Stimulated activated effector memory CD8-positive, alpha-beta T cell treated with anti-CD3 and anti-CD28 coated beads, Interleukin-12 subunit alpha, Interleukin-12 subunit beta, amount 100 ng/mL, for 72 hours (primary cell): ENCODE data around the gene CMIP.

Experiments used
- ATAC-seq: fragments of 150-1000 bp; cut with Tn5 transposase; 2 replicates; pipeline ENCODE4 v1.10.0; 2021
- DNase-seq, 2 donors: peaks; one replicate each; pipeline ENCODE4 v3.0.0; 2021 to 2022; ENCODE audit warnings: low spot score in 2 of 2
- H3K27ac Mint-ChIP-seq: one replicate; pipeline ENCODE4 v1.8.0; 2022; ENCODE audit warnings: mild to moderate bottlenecking, mixed read lengths
- H3K36me3 Mint-ChIP-seq: one replicate; pipeline ENCODE4 v1.8.0; 2022; ENCODE audit warnings: mild to moderate bottlenecking, mixed read lengths
- H3K4me1 Mint-ChIP-seq: one replicate; pipeline ENCODE4 v1.8.0; 2022; ENCODE audit warnings: mixed read lengths
- H3K4me3 Mint-ChIP-seq: one replicate; pipeline ENCODE4 v1.8.0; 2022; ENCODE audit warnings: mild to moderate bottlenecking, mixed read lengths
- H3K9me3 Mint-ChIP-seq: one replicate; pipeline ENCODE4 v1.8.0; 2022; ENCODE audit warnings: mixed read lengths

Gene CMIP

DNA sequence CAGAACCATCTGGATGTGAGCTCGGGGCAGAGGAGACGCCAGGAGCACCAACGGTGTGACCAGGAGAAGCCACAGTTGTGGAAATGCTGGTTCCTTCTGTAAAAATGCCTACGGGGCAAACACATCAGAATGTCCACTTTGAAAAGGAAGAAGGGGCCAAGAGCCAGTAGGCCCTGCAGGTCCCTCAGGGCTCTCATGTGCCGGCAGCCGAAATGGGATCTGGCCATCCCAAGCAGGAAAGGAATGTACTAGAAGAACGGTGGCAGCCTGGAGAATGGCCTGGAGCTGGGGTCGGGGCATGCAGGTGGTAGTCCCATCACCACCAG lies 172.4 kb downstream of the CMIP start:
- no peaks in the 10 kb centered on the region for H3K9me3 Mint-ChIP-seq
- H3K27ac Mint-ChIP-seq: peak overlapping the region; percentile 94
- ATAC-seq (no peak), DNase-seq (no peak)
- H3K4me3 Mint-ChIP-seq: no peak overlapping the region
- H3K36me3 Mint-ChIP-seq: peaks cover 8% of the 10 kb centered on the region
- H3K4me1 Mint-ChIP-seq: peaks cover 10% of the 10 kb centered on the region

DNA sequence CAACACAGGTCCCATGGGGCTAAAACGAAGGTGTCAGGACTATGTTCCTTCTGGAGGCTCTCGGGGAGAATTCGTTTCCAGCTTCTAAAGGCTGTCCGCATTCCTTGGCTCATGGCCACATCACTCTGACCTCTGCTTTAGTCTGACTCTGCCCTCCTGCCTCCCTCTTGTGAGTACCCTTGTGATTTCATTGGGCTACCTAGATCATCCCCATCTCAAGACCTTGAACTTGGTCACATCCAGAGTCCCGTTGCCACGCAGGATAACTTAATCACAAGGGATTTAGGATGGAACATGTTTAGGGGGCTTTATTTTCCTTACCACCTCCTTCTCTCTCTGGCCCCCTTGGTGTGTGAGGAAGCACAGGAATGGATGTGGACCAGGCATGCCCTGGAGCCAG lies 173.6 kb downstream of the CMIP start:
- ATAC-seq: no peak
- DNase-seq: no peak
- Mint-ChIP-seq H3K27ac (peak overlapping the region; percentile 94), H3K4me3 (peak overlapping the region; percentile 5), H3K4me1 (peaks cover 14% of the 10 kb centered on the region), H3K9me3 (no peaks in the 10 kb centered on the region), H3K36me3 (peaks cover 8% of the 10 kb centered on the region)

DNA sequence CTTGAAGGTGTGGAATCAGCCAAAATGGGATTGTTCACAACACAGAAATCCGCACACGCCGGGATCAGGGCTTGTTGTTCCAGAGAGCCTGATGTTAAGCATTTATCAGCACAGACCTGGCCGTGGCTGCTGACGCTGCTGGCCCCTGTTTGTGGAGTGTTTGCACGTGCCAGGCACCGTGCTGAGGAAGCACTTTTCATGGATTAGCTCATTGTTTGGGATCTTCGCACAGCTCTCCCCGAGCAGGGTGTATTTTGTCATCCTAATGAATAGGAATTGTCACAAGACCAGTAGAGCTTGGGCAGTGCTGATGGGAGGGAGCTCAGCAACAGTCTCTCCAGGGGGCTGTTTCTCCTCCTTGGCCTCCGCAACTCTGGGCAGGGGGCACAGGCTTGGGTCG lies 174.1 kb downstream of the CMIP start:
- Mint-ChIP-seq H3K9me3 (no peaks in the 10 kb centered on the region), H3K4me1 (peaks cover 14% of the 10 kb centered on the region), H3K27ac (peak overlapping the region; percentile 94), H3K4me3 (peak overlapping the region; percentile 5), H3K36me3 (peaks cover 8% of the 10 kb centered on the region)
- ATAC-seq (no peak), DNase-seq (no peak)

DNA sequence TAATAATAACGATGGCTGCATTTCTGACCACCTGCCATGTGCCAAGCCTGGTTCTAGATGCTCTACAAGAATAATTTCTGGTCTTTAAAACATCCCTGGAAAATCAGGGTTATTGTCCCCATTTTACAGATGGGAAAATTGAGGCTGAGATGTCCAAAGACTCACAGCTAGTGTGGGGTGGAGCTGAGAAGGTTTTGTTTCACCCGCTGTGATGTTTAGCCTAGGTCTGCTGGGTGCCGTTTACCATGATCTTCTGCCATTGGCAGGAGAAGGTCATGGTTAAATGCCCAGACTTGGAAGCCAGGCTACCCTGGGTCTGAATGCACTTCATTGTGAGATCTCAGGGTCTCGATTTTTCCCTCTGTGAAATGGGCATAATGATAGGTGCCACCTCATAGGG lies 175.4 kb downstream of the CMIP start:
- Mint-ChIP-seq H3K27ac (peak overlapping the region; percentile 94), H3K36me3 (peaks cover 17% of the 10 kb centered on the region), H3K4me1 (peaks cover 18% of the 10 kb centered on the region), H3K9me3 (no peaks in the 10 kb centered on the region), H3K4me3 (no peak overlapping the region)
- ATAC-seq (no peak), DNase-seq (no peak)

DNA sequence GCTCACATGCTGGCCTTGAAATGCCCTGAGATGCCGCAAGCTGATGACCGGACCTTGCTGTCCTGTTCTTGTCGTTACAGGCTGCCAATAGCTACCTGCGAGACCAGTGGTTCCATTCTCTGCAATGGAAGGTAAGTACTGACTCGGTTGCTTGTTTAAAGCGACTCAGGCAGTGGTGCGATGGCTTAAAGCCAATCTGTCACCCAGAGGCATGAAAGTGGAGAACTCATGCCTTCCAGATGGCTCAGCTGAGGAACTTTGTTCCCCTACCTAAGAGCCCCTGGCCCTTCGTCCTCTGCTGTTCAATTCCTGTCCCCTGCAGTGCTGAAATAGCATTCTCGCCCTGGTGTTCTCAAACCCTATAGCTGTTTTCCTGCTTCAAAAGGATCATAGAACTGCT lies 176.2 kb downstream of the CMIP start:
- Mint-ChIP-seq H3K9me3 (no peaks in the 10 kb centered on the region), H3K4me1 (peaks cover 23% of the 10 kb centered on the region), H3K36me3 (peaks cover 21% of the 10 kb centered on the region), H3K27ac (peak overlapping the region; percentile 52), H3K4me3 (no peak overlapping the region)
- ATAC-seq: no peak
- DNase-seq: no peak

DNA sequence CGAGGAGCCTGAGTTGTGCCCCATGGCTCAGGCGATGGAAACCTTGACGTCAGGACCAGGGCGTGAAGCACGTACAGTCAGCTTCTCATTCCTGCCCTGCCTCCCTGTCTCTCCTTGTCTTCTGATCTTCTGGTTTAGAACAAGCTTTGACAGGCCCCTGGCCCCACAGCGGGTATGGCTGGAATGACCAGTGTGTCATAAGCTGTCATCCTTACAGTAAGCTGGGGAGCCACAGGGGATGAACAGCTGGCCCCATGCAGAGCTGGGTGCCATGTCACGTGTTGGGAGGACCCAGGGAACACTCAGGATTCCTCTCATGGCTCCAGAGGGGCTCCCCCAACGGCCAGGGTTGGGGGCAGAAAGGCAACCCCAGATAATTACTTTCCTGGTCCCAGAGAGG lies 176.9 kb downstream of the CMIP start:
- DNase-seq (no peak), ATAC-seq (no peak)
- Mint-ChIP-seq H3K27ac (peak overlapping the region; percentile 57), H3K4me3 (no peak overlapping the region), H3K9me3 (no peaks in the 10 kb centered on the region), H3K36me3 (peaks cover 21% of the 10 kb centered on the region), H3K4me1 (peaks cover 23% of the 10 kb centered on the region)

DNA sequence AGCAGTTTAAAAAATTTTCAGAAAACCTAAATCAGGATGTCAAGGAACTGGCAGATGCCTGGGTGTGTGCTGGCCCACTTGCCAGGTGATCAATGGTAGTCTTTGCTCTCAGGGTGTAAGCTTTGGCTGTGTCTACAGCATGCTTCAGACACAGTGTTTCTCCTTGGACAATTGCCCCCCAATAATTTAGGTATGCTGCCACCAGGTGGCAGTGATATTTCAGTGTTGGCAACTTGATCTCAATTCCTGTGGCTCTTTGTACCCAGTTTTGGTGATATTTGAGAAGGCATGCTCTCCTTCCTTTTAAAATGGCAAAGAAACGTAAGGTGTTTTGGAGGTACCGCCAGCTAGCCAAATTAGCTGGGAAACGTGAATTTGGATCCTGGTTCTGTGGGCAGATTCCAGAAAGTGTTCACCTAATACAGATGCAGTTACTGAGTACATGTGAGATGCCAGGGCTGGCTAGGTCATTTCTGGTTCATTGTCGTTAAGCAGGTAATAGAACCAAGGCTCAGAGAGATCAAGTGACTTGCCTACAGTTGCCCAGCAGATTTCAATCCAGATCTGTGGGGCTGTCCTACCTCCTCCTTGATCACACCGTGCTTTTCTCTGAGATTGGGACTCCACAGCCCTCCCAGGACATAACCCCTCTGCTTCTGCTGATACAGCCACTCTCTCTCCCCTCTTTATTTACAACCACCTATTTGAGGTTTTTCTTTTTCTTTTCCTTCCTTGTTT lies 178.9 kb downstream of the CMIP start:
- Mint-ChIP-seq H3K27ac (no peak overlapping the region), H3K36me3 (peaks cover 21% of the 10 kb centered on the region), H3K4me3 (no peak overlapping the region), H3K4me1 (peaks cover 21% of the 10 kb centered on the region), H3K9me3 (no peaks in the 10 kb centered on the region)
- peak in 1 of 2 donors; percentile 73 for DNase-seq
- no peak for ATAC-seq

DNA sequence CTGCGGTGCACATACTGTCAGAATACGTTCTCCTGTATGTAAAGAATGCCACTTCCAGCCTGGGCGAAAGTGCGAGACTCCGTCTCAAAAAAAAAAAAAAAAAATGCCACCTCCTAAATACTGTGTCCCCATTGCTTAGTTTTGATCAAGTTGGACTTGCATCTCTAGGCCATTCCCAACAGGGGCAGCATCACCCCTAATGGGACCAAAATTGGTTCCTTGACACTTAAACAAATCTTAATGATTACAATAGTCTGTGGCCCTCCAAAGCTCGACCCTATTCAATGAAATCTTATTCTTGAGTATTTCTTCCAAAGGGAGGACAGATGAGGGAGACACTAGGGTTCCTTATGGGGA lies 179.8 kb downstream of the CMIP start:
- Mint-ChIP-seq H3K36me3 (peaks cover 13% of the 10 kb centered on the region), H3K4me1 (peaks cover 17% of the 10 kb centered on the region), H3K27ac (no peak overlapping the region), H3K4me3 (no peak overlapping the region), H3K9me3 (no peaks in the 10 kb centered on the region)
- DNase-seq: no peak
- no peak for ATAC-seq

DNA sequence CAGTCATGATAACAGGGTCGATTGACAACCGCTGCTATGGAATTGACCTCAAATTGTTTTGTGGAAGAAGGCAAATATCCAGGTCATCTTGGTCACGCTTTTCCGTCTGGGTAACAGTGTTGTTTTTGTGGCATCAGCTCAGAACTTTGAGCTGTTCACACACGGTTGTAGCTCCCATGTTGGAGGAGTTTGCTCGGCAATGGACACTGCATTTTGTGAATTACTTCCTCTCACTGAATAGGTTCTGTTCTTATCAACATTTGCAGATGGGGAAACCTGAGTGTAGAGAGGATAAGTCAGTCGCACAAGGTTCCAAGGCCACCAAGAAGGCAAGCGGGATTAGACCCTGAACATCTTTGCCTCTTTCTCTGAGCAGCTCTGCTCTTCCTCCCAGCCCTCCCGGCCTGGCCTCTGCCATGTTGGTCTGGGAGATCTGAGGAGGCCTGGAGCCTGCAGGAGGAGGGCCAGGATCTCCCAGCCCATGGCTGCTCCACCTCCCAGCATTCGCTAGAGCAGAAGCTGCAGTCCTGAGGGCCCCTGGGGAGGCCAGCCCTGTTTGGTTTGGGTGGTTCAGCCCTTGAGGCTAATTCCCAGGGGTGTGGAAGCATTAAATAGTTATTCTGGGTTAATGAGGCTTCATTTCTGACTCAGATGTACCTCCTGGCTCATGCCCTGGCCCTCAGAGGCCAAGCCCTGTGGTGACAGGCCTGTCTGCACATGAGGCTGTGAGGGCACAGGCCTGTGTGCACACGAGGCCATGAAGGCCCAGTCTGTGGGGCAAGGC lies 180.3 kb downstream of the CMIP start:
- H3K36me3 Mint-ChIP-seq: peaks cover 13% of the 10 kb centered on the region
- no peaks in the 10 kb centered on the region for H3K9me3 Mint-ChIP-seq
- DNase-seq: no peak
- H3K4me3 Mint-ChIP-seq: no peak overlapping the region
- no peak for ATAC-seq
- H3K4me1 Mint-ChIP-seq: peaks cover 21% of the 10 kb centered on the region
- H3K27ac Mint-ChIP-seq: no peak overlapping the region

DNA sequence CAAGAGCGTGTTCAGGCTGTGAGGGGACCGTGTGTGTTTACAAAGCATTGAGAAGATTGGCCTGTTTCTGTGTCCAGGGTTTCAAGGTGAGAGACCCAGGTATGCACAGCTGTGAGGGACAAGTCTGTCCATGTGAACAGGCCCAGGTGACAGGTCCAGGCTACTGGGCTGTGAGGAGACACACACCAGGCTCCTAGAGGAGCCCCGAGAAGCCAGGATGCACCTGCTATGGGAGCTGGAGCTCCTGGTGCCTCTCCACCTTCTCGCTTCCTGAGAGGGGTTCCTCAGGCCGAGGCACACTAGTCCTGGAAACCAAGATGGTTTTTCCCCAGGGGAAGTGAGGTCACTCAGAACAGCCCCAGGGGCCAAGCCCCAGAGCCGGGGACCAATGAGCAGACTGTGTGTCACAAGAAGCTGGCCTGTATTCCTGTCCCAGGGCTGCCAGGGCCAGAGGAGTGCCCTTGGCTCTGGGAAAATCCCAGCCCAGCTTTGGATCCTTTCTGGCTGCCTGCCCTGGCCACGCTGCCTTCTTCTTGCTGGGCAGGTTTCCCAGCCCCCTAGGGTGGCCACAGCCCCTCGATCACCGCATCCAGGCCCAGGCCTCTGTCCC lies 181.0 kb downstream of the CMIP start:
- H3K4me3 Mint-ChIP-seq: no peak overlapping the region
- H3K4me1 Mint-ChIP-seq: peaks cover 25% of the 10 kb centered on the region
- no peak for DNase-seq
- no peaks in the 10 kb centered on the region for H3K9me3 Mint-ChIP-seq
- H3K27ac Mint-ChIP-seq: no peak overlapping the region
- peaks cover 13% of the 10 kb centered on the region for H3K36me3 Mint-ChIP-seq
- no peak for ATAC-seq

DNA sequence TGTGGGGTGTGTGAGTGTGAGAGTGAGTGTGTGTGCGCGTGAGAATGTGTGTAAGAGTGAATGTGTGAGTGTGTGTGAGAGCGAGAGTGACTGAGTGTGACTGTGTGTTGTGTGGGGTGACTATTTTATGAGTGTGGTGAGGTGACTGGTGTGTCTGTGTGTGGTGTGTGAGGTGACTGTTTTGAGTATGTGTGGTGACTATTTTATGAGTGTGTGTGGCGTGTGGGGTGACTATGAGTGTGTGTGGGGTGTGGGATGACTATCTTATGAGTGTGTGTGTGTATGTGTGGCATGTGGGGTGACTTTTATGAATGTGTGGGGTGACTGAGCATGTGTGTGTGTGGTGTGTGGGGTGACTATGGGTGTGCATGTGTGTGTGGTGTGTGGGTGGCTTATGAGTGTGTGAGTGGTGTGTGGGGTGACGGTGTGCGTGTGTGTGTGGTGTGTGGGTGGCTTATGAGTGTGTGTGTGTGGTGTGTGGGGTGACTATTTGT lies 181.6 kb downstream of the CMIP start:
- no peak overlapping the region for H3K27ac Mint-ChIP-seq
- ATAC-seq (peak; percentile 91), DNase-seq (peak in 1 of 2 donors; percentile 62)
- no peak overlapping the region for H3K4me3 Mint-ChIP-seq
- peaks cover 31% of the 10 kb centered on the region for H3K4me1 Mint-ChIP-seq
- peaks cover 19% of the 10 kb centered on the region for H3K36me3 Mint-ChIP-seq
- no peaks in the 10 kb centered on the region for H3K9me3 Mint-ChIP-seq

DNA sequence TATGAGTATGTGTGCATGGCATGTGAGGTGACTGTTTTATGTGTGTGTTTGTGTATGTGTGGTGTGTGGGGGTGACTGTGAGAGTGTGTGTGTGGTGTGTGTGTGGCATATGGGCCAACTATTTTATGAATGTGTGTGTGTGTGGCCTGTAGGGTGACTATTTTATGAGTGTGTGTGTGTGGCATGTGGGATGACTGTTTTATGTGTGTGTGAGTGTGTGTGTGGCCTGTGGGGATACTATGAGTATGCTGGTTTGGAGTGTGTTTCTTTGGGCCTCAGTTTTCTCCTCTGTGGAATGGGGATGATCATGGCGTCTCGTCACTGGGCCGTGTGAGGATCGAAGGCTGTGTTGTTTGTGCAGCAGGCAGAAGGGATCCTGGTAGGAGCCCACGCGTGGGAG lies 182.4 kb downstream of the CMIP start:
- no peak overlapping the region for H3K27ac Mint-ChIP-seq
- peak; percentile 38 for ATAC-seq
- H3K36me3 Mint-ChIP-seq: peaks cover 21% of the 10 kb centered on the region
- DNase-seq: no peak
- H3K4me1 Mint-ChIP-seq: peaks cover 39% of the 10 kb centered on the region
- H3K4me3 Mint-ChIP-seq: no peak overlapping the region
- H3K9me3 Mint-ChIP-seq: no peaks in the 10 kb centered on the region

DNA sequence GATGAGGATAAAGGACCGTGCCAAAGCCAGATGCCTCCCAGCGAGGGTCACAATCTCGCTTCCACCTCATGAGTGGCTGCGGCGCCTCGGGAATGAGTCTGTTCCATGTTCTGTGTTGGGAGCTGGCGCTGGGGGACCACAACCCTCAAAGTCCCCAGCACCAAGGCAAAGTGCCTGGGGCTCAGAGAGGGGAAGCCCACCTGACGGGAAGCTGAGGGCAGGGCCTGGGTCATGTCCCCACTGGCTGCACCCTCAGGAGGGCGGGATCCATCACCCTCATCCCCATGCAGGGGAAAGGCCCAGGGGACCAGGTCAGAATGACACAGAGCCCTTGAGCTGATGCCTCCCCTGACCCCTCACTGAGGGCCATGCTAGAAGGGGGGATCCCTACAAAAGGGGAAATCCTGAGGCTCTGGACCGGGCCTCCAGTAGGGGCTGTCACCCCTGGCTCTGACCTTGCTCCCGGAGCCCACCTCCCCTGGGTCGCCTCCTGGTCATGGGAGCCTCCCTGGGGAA lies 183.2 kb downstream of the CMIP start:
- peaks cover 43% of the 10 kb centered on the region for H3K4me1 Mint-ChIP-seq
- no peaks in the 10 kb centered on the region for H3K9me3 Mint-ChIP-seq
- ATAC-seq (no peak), DNase-seq (no peak)
- H3K36me3 Mint-ChIP-seq: peaks cover 28% of the 10 kb centered on the region
- H3K4me3 Mint-ChIP-seq: no peak overlapping the region
- no peak overlapping the region for H3K27ac Mint-ChIP-seq

DNA sequence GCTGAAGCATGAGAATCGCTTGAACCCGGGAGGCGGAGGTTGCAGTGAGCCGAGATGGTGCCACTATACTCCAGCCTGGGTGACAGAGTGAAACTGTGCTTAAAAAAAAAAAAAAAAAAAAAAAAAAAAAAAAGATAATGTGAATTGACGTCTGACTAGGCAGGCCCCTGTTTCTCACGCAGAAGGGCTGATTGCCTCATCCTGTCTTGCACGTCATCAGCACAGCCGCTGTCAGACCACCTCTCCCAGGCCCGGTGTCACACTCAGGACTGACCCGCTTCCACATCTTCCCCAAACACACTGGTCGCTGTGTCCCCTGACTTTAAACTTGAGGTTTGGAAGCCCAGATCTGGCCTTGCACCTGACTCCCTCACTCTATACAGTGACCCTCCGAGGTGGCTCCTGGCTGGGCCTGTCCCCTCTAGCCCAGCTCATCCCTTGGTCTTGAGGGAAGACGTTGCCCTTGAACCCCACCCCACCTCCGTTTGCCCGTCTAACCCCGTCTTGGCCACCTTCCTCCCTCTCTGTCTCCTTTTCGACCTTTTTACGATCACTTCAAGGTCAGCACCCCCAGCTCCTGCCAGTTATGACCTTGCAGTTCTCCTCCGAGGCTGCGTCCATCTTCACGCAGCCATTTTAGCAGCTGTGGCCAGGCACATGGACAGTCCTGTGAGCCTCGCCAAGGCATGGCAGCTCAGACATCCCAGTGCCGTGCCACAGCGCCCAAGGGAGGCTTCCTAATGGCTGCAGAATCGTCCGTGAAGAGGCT lies 184.6 kb downstream of the CMIP start:
- DNase-seq (no peak), ATAC-seq (no peak)
- Mint-ChIP-seq H3K4me3 (no peak overlapping the region), H3K4me1 (peaks cover 57% of the 10 kb centered on the region), H3K36me3 (peaks cover 29% of the 10 kb centered on the region), H3K9me3 (no peaks in the 10 kb centered on the region), H3K27ac (no peak overlapping the region)
